ENCODE data around the gene BICD2. TPM values are rescaled to one million over a fixed set of nuclear protein-coding genes. Genes with fewer than 3 reads are reported as not detected.
A peak's percentile ranks its signal among the peaks of the same experiment; 100 is the strongest.

BICD2 gene
- total and polyA plus RNA-seq, 2 of the 13 experiments (the other 11 are each of a cell fraction or from before 2014, with no cell fraction given), result 5.1 to 17.4 TPM

DNA sequence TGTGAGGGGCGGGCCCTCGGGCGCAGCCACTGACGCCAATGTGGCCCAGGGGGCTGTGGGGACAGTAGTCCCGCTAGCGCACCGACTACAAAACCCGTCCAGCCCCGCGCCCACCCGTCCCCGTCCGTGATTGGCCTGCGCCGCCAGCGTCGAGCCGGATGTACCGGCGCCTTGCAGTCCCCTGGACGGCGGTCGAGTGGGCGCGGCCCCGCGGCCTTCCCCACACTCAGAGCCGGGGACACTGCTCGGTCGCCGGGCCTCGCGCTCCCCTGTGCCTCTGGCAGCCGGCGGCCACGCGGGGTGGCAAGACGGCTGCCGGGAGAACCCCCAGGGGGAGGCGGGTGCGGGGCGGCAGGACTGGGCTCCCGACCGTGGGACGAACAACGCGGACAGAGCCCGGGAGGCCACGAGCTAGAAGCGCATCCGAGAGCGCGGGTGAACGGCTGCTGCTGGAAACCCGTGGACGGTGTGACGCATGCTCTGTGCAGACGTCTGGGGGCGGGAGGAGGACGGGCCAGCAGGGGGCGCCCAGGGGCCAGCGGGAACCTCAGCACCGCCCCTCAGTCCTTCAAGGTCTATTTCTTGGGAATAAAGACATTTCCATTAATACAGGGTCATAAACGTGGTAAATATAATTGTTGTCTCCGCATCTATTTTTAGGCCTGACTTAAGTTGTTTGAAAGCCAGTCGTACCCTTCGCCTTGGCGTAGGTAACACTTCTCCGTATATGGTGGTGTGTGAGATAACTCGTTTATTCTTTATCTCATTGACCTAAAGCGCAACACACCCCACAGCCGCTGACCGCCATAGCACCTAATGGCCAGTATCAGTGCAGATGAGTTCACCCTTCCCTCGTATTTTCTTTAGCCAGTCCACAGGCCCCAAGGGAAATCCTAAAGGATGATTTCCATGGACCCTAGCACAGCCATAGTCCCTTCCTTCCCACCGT lies 629 bp upstream of the BICD2 start (continued):
- TF ChIP-seq ZNF17 (CRISPR knock-in tag; IDR thresholded peaks at IDR 0.05), result no peak
- no peak for TF ChIP-seq TGIF2 (CRISPR knock-in tag; IDR thresholded peaks at IDR 0.05)
- 0 out of 2 replicates have a peak, but pooled peaks have one; percentile 34 for TF ChIP-seq ZNF792 (CRISPR knock-in tag; IDR thresholded peaks at IDR 0.05)
- TF ChIP-seq SAP130 (CRISPR knock-in tag; IDR thresholded peaks at IDR 0.05; ENCODE audit: low read depth), result peak; percentile 81
- TF ChIP-seq, protein P1, sequence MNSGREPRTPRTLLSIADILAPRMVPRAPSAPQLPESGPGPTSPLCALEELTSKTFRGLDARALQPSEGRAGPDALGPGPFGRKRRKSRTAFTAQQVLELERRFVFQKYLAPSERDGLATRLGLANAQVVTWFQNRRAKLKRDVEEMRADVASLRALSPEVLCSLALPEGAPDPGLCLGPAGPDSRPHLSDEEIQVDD (CRISPR knock-in tag; IDR thresholded peaks at IDR 0.05; ENCODE audit: borderline replicate concordance), result no peak; the same call in 1 of the 2 replicates
- TF ChIP-seq ZNF616 (CRISPR knock-in tag; IDR thresholded peaks at IDR 0.05; ENCODE audit: low read depth), result no peak
- TF ChIP-seq ZSCAN30 (CRISPR knock-in tag; IDR thresholded peaks at IDR 0.05), result no peak
- no peak for TF ChIP-seq ONECUT2 (CRISPR knock-in tag; IDR thresholded peaks at IDR 0.05)
- no peak for TF ChIP-seq GTF2F1 (IDR thresholded peaks at IDR 0.05; ENCODE audit: low read length)
- TF ChIP-seq ZBTB25 (CRISPR knock-in tag; IDR thresholded peaks at IDR 0.05), result no peak; the same call in none of the 2 replicates
- TF ChIP-seq AGO1 (IDR thresholded peaks at IDR 0.05; ENCODE audit: low read depth, low read length, poor library complexity, severe bottlenecking), result peak; percentile 78
- TF ChIP-seq NFAT5 (CRISPR knock-in tag; IDR thresholded peaks at IDR 0.05), result no peak
- no peak for TF ChIP-seq NR3C1 (CRISPR knock-in tag; IDR thresholded peaks at IDR 0.05)
- peak; percentile 39 for TF ChIP-seq MED1 (CRISPR knock-in tag; IDR thresholded peaks at IDR 0.05)
- TF ChIP-seq ZNF451 (CRISPR knock-in tag; IDR thresholded peaks at IDR 0.05), result 0 out of 2 replicates have a peak, but pooled peaks have one; percentile 31
- peak; percentile 75 for TF ChIP-seq SALL1 (CRISPR knock-in tag; IDR thresholded peaks at IDR 0.05)
- peak; percentile 70; the same call in 1 of the 2 replicates for TF ChIP-seq POGZ (CRISPR knock-in tag; IDR thresholded peaks at IDR 0.05)
- TF ChIP-seq ZNF7 (CRISPR knock-in tag; IDR thresholded peaks at IDR 0.05), result no peak
- TF ChIP-seq GABPB1 (CRISPR knock-in tag; IDR thresholded peaks at IDR 0.05), result peak; percentile 94
- TF ChIP-seq SNAI1 (CRISPR knock-in tag; IDR thresholded peaks at IDR 0.05; ENCODE audit: borderline replicate concordance), result no peak
- TF ChIP-seq MAX (IDR thresholded peaks at IDR 0.05), result peak; percentile 79; the same call in 1 of the 2 replicates
- TF ChIP-seq ZSCAN9 (CRISPR knock-in tag; IDR thresholded peaks at IDR 0.05; ENCODE audit: borderline replicate concordance), result 0 out of 2 replicates have a peak, but pooled peaks have one; percentile 56
- no peak for TF ChIP-seq RORA (CRISPR knock-in tag; IDR thresholded peaks at IDR 0.05)
- peak; percentile 73; the same call in 1 of the 2 replicates for TF ChIP-seq SNAPC2 (CRISPR knock-in tag; IDR thresholded peaks at IDR 0.05)
- peak; percentile 36 for TF ChIP-seq STAG1 (CRISPR knock-in tag; IDR thresholded peaks at IDR 0.05)

Measured in HepG2 (cell line).